HG02642 (cell line): ENCODE results near the gene MTUS2.

Experiments used
- ATAC-seq: cut with Tn5 transposase; IDR thresholded peaks from one replicate; pipeline ENCODE4 v1.9.1; 2021; ENCODE audit warnings: mild to moderate bottlenecking; ENCODE audit not compliant: unreplicated experiment, poor library complexity

MTUS2 gene

DNA sequence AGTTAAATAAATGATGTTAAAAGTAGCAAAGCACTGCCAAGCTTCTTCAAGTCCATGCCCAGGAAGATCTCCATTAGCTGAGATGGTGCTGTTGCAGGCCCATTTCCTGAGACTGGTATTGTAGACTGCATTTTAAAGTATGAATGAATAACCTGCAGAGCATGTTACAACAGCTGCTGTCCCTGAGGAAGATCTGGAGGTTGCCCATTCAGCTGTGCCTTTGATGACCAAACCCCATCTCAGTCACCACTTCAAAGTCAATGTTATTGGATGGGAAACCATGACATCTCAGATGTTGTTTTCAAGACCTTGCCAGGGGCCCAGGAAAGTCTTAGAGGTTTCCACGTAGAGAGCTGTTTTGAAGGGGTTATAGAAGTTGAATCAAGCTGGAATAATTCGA is 281.3 kb downstream of the MTUS2 start:
- ATAC-seq, result no peak

- ATAC-seq, result no peak
These were observed 281.8 kb downstream of the MTUS2 start for GRCh38 chr13:29101905-29102304.

DNA sequence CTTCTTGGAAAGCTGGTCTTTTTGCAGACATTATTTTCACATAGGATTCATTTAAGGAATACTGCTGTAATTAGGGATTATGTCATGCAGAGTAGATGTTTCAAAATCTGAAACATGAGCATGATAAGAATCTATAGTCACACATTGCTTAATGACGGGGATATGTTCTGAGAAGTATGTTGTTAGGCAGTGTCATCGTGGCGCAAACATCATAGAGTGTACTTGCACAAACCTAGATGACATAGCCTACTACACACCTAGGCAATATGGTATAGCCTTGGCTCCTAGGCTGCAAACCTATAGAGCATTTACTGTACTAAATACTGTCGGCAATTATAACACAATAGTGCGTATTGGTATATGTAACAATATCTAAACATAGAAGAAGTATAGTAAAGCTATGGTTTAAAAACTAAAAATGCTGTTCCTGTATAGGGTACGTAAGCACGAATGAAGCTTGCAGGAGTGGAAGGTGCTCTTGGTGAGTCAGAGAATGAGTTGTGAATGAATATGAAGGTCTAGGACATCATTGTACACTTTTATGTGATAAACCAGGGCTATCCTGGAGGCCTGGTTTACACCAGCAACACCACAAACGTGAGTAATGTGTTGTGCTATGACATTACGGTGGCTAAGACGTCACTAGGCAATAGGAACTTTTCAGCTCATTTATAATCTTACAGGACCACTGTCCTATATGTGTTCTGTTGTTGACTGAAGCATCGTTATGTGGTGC is 283.1 kb downstream of the MTUS2 start:
- ATAC-seq, result no peak

DNA sequence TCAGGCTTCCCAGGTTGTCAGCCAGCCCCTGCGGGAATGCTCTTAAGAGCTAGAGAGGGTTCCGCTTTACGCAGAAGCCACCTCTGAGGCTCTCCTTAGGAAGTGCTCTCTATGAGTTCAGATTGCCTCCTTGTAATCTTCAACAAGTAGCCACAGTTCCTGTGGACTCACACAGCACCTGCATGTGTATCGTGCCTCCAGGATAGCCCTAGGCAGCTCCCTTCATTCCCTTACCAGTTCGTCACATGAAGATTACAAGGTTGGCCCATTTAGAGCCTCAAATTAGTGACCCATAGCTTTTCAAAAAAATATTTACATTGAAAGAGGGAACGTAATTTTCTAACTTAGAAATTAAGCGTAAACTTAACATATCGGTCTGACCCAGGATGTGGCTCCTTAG is 284.3 kb downstream of the MTUS2 start:
- no peak for ATAC-seq

GRCh38 chr13:29105779-29106178 is 285.6 kb downstream of the MTUS2 start:
- ATAC-seq, result no peak

DNA sequence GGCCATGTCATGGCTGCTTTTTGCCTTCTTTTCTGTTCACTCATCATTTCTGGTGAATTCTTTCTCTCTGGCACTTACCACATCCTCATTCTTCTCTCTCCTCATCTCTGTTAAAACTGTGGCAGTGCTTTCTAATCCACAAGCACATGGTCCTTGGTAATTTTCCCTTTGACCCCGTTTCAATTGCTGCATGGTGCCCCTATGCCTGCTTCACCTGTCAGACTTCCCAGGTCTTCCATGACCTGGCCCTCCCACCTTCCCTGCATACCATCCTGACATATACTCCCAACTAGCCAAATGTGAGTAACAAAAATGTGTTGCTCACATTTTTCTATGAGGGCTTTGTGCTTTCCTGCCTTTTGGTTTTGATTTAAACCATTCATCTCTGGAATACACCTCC is 286.5 kb downstream of the MTUS2 start:
- no peak for ATAC-seq

DNA sequence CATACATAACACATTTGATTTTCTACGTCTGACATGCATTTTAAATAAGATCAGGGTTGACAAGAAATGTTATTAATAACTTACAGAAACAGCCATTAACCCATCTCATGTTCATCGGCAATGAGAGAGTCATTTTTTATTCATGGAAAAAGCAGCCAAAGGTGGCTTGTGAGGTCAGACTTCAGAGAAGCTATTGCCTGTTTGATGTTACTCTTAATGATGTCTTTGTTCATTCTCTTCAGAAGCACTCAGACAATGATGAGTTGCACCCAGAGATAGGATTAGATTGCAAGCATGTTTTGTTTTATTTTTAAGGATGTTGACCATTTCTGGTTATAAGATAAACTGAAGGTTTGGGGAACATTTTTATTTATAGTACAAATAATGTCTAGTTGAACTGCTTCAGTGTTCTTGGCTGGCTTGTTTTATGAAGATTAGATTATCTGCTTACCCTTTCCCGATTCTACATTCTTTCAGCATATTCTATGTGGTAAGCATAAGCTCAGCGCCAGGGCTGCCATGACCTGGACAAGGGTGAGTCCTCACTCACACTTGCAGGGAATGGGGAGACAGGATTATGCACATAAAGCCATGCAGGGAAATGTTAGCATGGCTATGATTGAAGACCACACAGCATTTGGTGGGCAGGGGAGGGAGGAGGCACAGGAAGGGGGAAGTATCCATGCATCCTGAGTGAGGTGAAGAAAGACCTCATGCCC is 288.1 kb downstream of the MTUS2 start:
- ATAC-seq, result no peak

GRCh38 chr13:29109987-29110386 is 289.8 kb downstream of the MTUS2 start:
- no peak for ATAC-seq

DNA sequence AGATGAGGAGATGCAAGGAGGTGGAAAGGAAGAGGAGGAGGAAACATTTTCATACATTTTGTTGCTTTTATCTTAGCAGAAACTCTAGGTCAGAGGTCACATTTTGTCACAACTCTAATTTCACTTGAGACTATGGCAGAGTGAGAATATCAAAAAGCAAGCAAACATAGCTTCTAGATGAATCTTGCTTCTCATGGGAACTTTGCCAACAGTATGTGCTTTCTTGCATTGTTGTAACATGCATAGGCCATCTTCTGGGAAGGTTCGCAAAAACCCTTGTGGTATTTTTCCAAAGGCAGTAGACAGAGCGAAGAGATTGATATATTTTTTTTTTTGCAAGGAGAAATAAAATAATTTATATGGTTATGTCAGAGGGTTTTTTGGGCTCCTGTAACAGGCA is 291.3 kb downstream of the MTUS2 start:
- ATAC-seq, result no peak

GRCh38 chr13:29115842-29116241 is 295.7 kb downstream of the MTUS2 start:
- no peak for ATAC-seq

DNA sequence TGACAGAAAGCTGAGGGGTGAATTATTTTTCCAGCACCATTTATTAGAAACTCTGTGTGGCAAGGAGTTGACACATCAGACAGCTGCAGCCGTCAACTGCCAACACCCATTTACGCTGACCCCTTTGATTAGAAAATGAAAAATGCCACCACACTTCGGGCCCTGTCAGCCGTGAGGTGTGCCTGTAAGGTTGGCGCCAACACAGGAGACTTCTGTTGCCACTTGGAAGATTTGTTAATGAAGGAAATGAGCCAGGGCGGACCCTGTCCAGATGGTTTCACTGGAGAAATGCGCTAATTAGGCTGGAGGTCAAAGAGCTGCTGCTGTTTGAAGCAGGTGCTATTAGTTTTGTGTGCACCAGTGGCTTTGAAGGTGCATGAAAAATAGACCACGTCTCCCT is 297.5 kb downstream of the MTUS2 start:
- no peak for ATAC-seq

GRCh38 chr13:29118471-29118870 is 298.3 kb downstream of the MTUS2 start:
- no peak for ATAC-seq

- ATAC-seq, result peak; percentile 72
These were observed 305.2 kb downstream of the MTUS2 start for GRCh38 chr13:29125191-29125933.

DNA sequence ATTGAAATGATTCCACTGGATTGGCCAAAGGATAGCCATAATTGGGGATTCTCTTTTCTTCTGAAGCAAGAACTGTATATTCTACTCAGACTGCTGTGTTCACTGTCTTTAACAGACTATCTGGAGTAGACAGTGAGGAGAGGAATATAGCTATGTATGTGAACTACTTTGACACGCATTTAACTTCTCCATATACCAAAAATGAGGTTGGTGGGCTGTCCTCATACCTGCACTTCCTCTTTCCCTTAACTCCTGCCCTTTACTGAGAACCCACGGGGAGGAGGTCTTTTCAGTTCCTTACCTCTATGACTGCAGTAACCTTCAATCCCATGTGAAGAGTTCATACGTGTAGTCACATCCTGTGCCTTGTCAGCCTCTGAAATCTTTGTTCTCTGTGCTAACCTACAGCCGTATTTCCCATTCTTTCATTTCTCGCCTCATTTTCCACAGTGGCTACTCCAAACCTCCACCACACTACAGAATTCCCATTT is 305.8 kb downstream of the MTUS2 start:
- ATAC-seq, result peak; percentile 73

- no peak for ATAC-seq
These were observed 309.5 kb downstream of the MTUS2 start for GRCh38 chr13:29129616-29130015.

DNA sequence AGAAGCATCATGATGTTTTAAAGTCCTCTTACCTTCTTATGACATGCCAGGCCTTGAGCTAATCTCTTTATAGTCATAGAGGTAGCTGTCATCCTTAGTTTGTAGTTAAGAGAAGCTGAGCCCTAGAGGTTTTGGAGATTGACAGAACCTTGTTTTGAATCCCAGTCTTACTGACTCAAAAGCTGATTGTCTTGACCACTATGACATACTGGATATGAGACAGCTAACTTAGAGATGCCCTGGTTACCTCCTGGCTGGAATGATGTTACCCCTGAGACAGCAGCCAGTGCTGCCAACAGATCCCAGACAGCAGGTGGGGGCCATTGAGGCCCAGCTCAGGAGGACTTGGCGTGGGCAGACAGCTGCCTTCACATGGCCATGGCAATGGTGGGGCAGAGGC is 311.0 kb downstream of the MTUS2 start:
- no peak for ATAC-seq

GRCh38 chr13:29131881-29132668 is 311.9 kb downstream of the MTUS2 start:
- ATAC-seq, result no peak

- ATAC-seq, result no peak
These were observed 316.2 kb downstream of the MTUS2 start for GRCh38 chr13:29136341-29136740.

DNA sequence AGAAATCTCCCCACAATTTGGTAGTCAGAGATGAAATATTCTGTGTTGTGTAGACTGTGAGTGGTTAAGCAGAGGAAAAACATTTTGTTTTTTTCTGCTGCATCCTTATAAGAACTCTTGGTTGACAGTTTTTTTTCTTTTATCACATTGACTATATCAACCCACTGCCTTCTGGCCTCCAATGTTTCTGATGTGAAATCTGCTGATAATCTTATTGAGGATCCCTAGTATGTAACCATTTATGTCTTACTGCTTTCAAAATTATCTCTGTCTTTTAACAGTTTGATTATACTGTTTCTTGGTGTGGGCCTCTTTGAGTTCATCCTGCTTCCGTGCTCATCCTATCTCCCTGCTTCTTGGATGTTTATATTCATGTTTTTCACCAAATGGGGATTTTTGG is 316.9 kb downstream of the MTUS2 start:
- no peak for ATAC-seq

GRCh38 chr13:29137995-29138394 is 317.9 kb downstream of the MTUS2 start:
- no peak for ATAC-seq
